Liver (tissue), 3 donors: ENCODE measurements around the gene VPS35.

ENCODE experiments used
- ATF3 ChIP-seq: IDR thresholded peaks from 2 replicates; pipeline ENCODE4 v1.6.1; 2016; ENCODE audit warnings: antibody characterized with exemption
- CTCF ChIP-seq: fragments of 150-350 bp; IDR thresholded peaks from 2 replicates; pipeline ENCODE4 v1.5.1; 2017; ENCODE audit warnings: improper control_type of control experiment, low read depth, low read length; ENCODE audit not compliant: missing input control
- EGR1 ChIP-seq, 2 donors: IDR thresholded peaks; 2 replicates each; pipeline ENCODE4 v1.6.1; 2016 to 2018; ENCODE audit warnings: antibody characterized with exemption in 2 of 2, low read depth in 2 of 2
- JUND ChIP-seq, 2 donors: IDR thresholded peaks; 2 replicates each; pipeline ENCODE4 v1.6.1; 2016; ENCODE audit warnings: antibody characterized with exemption in 2 of 2
- NR2F2 ChIP-seq: IDR thresholded peaks from 2 replicates; pipeline ENCODE4 v1.6.1; 2016; ENCODE audit warnings: antibody characterized with exemption
- RAD21 ChIP-seq, 2 donors: IDR thresholded peaks; 2 replicates each; pipeline ENCODE4 v1.6.1; 2016; ENCODE audit warnings: antibody characterized with exemption in 2 of 2, mild to moderate bottlenecking in 2 of 2
- RXRA ChIP-seq, 2 donors: IDR thresholded peaks; 2 replicates each; pipeline ENCODE4 v1.6.1; 2017 to 2018; ENCODE audit warnings: antibody characterized with exemption in 2 of 2, mild to moderate bottlenecking in 1 of 2
- TAF1 ChIP-seq: conservative IDR thresholded peaks from 2 replicates; pipeline ENCODE4 v1.6.1; 2016; ENCODE audit warnings: antibody characterized with exemption, mild to moderate bottlenecking
- YY1 ChIP-seq: IDR thresholded peaks from 2 replicates; pipeline ENCODE4 v1.6.1; 2016; ENCODE audit warnings: antibody characterized with exemption, mild to moderate bottlenecking
- TF ChIP-seq, protein P1 (sequence below): IDR thresholded peaks from 2 replicates; pipeline ENCODE4 v1.6.1; 2016; ENCODE audit warnings: antibody characterized with exemption
- donor health status: healthy.
- donor health status: healthy.

DNA sequence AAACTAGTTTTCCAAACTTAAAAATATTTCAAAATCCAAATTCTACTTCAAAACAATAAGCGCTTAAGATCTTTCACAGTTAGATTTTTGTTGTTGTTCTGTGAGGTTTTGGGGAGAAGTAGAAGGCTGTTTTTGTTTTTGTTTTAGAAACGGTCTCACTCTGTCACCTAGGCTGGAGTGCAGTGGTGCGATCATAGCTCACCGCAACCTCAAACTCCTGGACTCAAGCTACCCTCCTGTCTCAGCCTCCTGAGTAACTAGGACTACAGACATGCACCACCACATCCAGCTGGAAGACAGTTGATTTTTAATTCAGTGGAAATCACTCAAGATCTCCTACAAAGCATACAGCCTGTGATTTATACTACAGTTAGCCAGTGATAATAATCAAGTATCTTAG is 70.5 kb downstream of the VPS35 start:
- TF ChIP-seq RAD21 (IDR thresholded peaks at IDR 0.05) (no peak), CTCF (no peak), JUND (IDR thresholded peaks at IDR 0.05) (no peak), RXRA (IDR thresholded peaks at IDR 0.05) (no peak), EGR1 (IDR thresholded peaks at IDR 0.05; ENCODE audit: low read depth in 2 of 2) (no peak), TAF1 (no peak), ATF3 (no peak), YY1 (no peak), NR2F2 (no peak)
- TF ChIP-seq, protein P1, sequence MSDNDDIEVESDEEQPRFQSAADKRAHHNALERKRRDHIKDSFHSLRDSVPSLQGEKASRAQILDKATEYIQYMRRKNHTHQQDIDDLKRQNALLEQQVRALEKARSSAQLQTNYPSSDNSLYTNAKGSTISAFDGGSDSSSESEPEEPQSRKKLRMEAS: no peak
